Activated CD8-positive, alpha-beta T cell treated with anti-CD3 and anti-CD28 coated beads for 36 hours (primary cell): ENCODE data around the gene PMCH. TPM values are rescaled to one million over a fixed set of nuclear protein-coding genes. Genes with fewer than 3 reads are reported as not detected.
"Not testable (repeated sequence)": the region's sequence is repeated elsewhere in the genome, so short reads cannot be mapped to it uniquely, and the experiment has no call there.

Source experiments
- ATAC-seq: fragments of 200-7000 bp; cut with Tn5 transposase; one replicate; pipeline ENCODE4 v1.10.0; 2021; ENCODE audit warnings: mild to moderate bottlenecking, moderate library complexity
- CTCF ChIA-PET: fragments of 350-600 bp; sonication (Branson Sonifier 250); formaldehyde crosslinking; loops from one replicate; lab custom pipeline; 2021; ENCODE audit warnings: antibody characterized with exemption; lab: Charles Lee
- POLR2A ChIA-PET: fragments of 350-600 bp; sonication (Branson Sonifier 250); formaldehyde crosslinking; loops from one replicate; lab custom pipeline; 2021; ENCODE audit warnings: antibody characterized with exemption; lab: Charles Lee
- DNase-seq: peaks from one replicate; pipeline ENCODE4 v3.0.0-alpha.2; 2020
- H3K27ac Mint-ChIP-seq: one replicate; pipeline ENCODE4 v1.8.0; 2021; ENCODE audit warnings: mild to moderate bottlenecking, mixed read lengths
- H3K27me3 Mint-ChIP-seq: one replicate; pipeline ENCODE4 v1.8.0; 2021; ENCODE audit warnings: mixed read lengths
- H3K36me3 Mint-ChIP-seq: one replicate; pipeline ENCODE4 v1.8.0; 2021; ENCODE audit warnings: low read depth, mixed read lengths
- H3K4me1 Mint-ChIP-seq: one replicate; pipeline ENCODE4 v1.8.0; 2021; ENCODE audit warnings: low read depth, mixed read lengths
- H3K4me3 Mint-ChIP-seq: one replicate; pipeline ENCODE4 v1.8.0; 2021; ENCODE audit warnings: mild to moderate bottlenecking, moderate library complexity, mixed read lengths
- H3K9me3 Mint-ChIP-seq: one replicate; pipeline ENCODE4 v1.8.0; 2021; ENCODE audit warnings: mixed read lengths
- CTCF ChIP-seq: fragments of 200-600 bp; IDR thresholded peaks from one replicate; pipeline ENCODE4 v1.8.0; 2022; ENCODE audit warnings: antibody characterized with exemption, mild to moderate bottlenecking
- intact Hi-C: fragments of 100-400 bp; cut with micrococcal nuclease; formaldehyde crosslinking; loops from one replicate; pipeline ENCODE4 v1.10.0; 2022
- total RNA-seq, 2 experiments: library from RNA; stranded (reverse); gene quantifications; one replicate each; pipeline ENCODE4 v1.2.3, GENCODE V29; 2021

Gene PMCH
- total RNA-seq, 2 experiments from 2014 or later = not detected

- Mint-ChIP-seq H3K4me1 (peaks cover 11% of the 10 kb centered on the region), H3K36me3 (peaks cover 6% of the 10 kb centered on the region), H3K4me3 (no peak overlapping the region), H3K9me3 (no peaks in the 10 kb centered on the region), H3K27me3 (no peaks in the 10 kb centered on the region), H3K27ac (no peak overlapping the region)
- ChIA-PET POLR2A (no interaction called here), CTCF (no interaction called here)
- intact Hi-C loops = loop anchor here (10.0 kb wide), 1 partner anchor 313 kb away; the partner anchor contains the start of gene IGF1
- TF ChIP-seq CTCF = no peak
- ATAC-seq (no peak), DNase-seq (no peak)
These were observed 25.7 kb downstream of the PMCH start for GRCh38 chr12:102171951-102172350.

- H3K27ac Mint-ChIP-seq = no peak overlapping the region
These were observed 27.6 kb downstream of the PMCH start for GRCh38 chr12:102169922-102170621.

GRCh38 chr12:102167821-102168604 lies 29.6 kb downstream of the PMCH start:
- no peak overlapping the region for H3K4me3 Mint-ChIP-seq
- no peak for DNase-seq
- ChIA-PET CTCF (interaction anchor here (2.7 to 2.8 kb wide), 2 partner anchors 11 to 21 kb away, joined by 10 to 13 read pairs; no protein-coding TSS in a partner anchor), POLR2A (interaction anchor here (1.5 kb wide), 1 partner anchor 48 kb away, joined by 3 read pairs; no protein-coding TSS in a partner anchor)
- ATAC-seq = peak; percentile 66
- H3K4me1 Mint-ChIP-seq = peaks cover 11% of the 10 kb centered on the region
- H3K36me3 Mint-ChIP-seq = peaks cover 12% of the 10 kb centered on the region
- H3K27me3 Mint-ChIP-seq = no peaks in the 10 kb centered on the region
- TF ChIP-seq CTCF = no peak
- H3K9me3 Mint-ChIP-seq = no peaks in the 10 kb centered on the region
- intact Hi-C loops = no loop called here
- peak overlapping the region; percentile 58 for H3K27ac Mint-ChIP-seq

More at GRCh38 chr12:102169922-102170621, 27.6 kb downstream of the PMCH start:
- POLR2A ChIA-PET = no interaction called here
- H3K9me3 Mint-ChIP-seq = no peaks in the 10 kb centered on the region
- H3K4me1 Mint-ChIP-seq = peaks cover 11% of the 10 kb centered on the region
- no peak overlapping the region for H3K4me3 Mint-ChIP-seq
- intact Hi-C loops = loop anchor here (10.0 kb wide), 1 partner anchor 315 kb away; the partner anchor contains the start of gene IGF1
- H3K36me3 Mint-ChIP-seq = peaks cover 7% of the 10 kb centered on the region
- H3K27me3 Mint-ChIP-seq = no peaks in the 10 kb centered on the region
- peak; percentile 26 for DNase-seq
- TF ChIP-seq CTCF = peak; percentile 69
- ATAC-seq = peak; percentile 82
- CTCF ChIA-PET = interaction anchor here (0.7 to 2.8 kb wide), 18 partner anchors 9 to 641 kb away, joined by 3 to 13 read pairs (median 4); no protein-coding TSS in a partner anchor

- H3K9me3 Mint-ChIP-seq = no peaks in the 10 kb centered on the region
- peaks cover 11% of the 10 kb centered on the region for H3K4me1 Mint-ChIP-seq
- H3K4me3 Mint-ChIP-seq = no peak overlapping the region
- ChIA-PET POLR2A (no interaction called here), CTCF (no interaction called here)
- H3K27me3 Mint-ChIP-seq = no peaks in the 10 kb centered on the region
- ATAC-seq (no peak), DNase-seq (no peak)
- no peak for TF ChIP-seq CTCF
- peaks cover 9% of the 10 kb centered on the region for H3K36me3 Mint-ChIP-seq
- intact Hi-C loops = no loop called here
- no peak overlapping the region for H3K27ac Mint-ChIP-seq
These were observed 34.2 kb downstream of the PMCH start for GRCh38 chr12:102163383-102163782.

GRCh38 chr12:102155206-102155605 lies 42.4 kb downstream of the PMCH start:
- H3K9me3 Mint-ChIP-seq, POLR2A ChIA-PET, H3K36me3 Mint-ChIP-seq, H3K4me1 Mint-ChIP-seq, H3K4me3 Mint-ChIP-seq, H3K27ac Mint-ChIP-seq, H3K27me3 Mint-ChIP-seq, intact Hi-C loops, DNase-seq, ATAC-seq: not testable (repeated sequence)
- CTCF ChIA-PET = interaction anchor here (1.2 kb wide), 1 partner anchor 14 kb away, joined by 4 read pairs; no protein-coding TSS in a partner anchor

- H3K4me1 Mint-ChIP-seq, H3K27me3 Mint-ChIP-seq, ATAC-seq, H3K9me3 Mint-ChIP-seq, POLR2A ChIA-PET, H3K4me3 Mint-ChIP-seq, H3K36me3 Mint-ChIP-seq, intact Hi-C loops, CTCF ChIA-PET, DNase-seq, H3K27ac Mint-ChIP-seq: not testable (repeated sequence)
These were observed 50.5 kb downstream of the PMCH start for GRCh38 chr12:102147062-102147587.
